ENCODE measurements around the gene SCARF1. TPM values are rescaled to one million over a fixed set of nuclear protein-coding genes. Genes with fewer than 3 reads are reported as not detected.
A peak's percentile ranks its signal among the peaks of the same experiment; 100 is the strongest.

Gene SCARF1
- total RNA-seq, 1 experiment from 2014 or later, result 0.14 TPM

DNA sequence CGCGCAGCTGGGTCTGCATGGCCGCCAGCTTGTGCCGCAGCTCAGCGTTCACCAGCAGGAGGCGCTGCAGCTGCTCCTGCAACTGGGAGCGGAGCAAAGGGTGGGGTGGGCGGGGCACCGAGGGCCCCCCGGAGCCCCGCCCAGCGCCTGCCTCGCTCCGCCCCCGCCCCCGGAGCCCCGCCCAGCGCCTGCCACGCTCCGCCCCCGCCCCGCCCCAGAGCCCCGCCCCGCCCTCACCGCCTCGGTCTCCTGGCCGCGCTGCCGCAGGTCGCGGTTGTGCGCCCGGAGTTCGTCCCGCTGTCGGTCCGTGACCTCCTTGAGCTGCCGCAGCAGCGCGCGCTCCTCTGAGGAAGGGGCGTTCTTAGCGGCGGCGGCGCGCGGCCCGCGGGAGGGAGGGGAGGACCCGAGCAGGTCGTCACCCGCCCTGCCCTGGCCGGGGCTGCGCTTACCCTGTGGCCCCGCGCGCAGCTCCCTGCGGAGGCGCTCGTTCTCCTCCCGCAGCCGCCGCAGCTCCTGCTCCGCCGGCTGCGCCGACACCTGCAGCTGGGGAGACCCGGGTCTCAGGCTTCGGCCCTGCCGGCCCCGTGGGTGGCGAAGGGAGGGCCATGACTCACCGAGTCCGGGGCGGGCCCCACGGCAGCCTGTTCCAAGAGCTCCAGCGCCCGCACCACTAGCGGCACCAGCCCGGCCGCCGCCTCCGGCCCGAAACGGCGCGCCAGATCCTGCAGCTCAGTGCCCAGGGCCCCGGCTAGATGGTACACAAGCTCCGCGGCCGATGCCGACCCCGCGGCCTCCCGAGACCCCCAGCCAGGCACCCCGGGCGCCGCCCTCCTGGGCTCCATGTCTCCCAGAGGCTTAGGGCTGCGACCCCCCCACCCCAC is 3.7 kb upstream of the SCARF1 start:
- intact Hi-C loops (cut with micrococcal nuclease; ENCODE audit: unreplicated experiment), result no loop called here
- no TSS peak for BruUV-seq (replicated peaks)
- peaks cover 6% of the 10 kb centered on the region for H3K4me1 Mint-ChIP-seq (ENCODE audit: low read depth, unreplicated experiment)
- TF ChIP-seq, protein P1, sequence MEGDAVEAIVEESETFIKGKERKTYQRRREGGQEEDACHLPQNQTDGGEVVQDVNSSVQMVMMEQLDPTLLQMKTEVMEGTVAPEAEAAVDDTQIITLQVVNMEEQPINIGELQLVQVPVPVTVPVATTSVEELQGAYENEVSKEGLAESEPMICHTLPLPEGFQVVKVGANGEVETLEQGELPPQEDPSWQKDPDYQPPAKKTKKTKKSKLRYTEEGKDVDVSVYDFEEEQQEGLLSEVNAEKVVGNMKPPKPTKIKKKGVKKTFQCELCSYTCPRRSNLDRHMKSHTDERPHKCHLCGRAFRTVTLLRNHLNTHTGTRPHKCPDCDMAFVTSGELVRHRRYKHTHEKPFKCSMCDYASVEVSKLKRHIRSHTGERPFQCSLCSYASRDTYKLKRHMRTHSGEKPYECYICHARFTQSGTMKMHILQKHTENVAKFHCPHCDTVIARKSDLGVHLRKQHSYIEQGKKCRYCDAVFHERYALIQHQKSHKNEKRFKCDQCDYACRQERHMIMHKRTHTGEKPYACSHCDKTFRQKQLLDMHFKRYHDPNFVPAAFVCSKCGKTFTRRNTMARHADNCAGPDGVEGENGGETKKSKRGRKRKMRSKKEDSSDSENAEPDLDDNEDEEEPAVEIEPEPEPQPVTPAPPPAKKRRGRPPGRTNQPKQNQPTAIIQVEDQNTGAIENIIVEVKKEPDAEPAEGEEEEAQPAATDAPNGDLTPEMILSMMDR (IDR thresholded peaks at IDR 0.05; ENCODE audit: insufficient read depth in 1 of 2, low read depth in 1 of 2, low read length in 1 of 2, severe bottlenecking in 1 of 2, unreplicated experiment in 1 of 2), result peak; percentile 54 to 69
- Histone ChIP-seq H3K27me3 (replicated peaks; ENCODE audit: control insufficient read depth, insufficient read depth, low read length) (no peaks in the 10 kb centered on the region), H3K9me3 (no peaks in the 10 kb centered on the region), H3K4me3 (ENCODE audit: low read depth, low read length) (peak overlapping the region; percentile 82), H3K36me3 (ENCODE audit: control insufficient read depth, insufficient read depth, low read length) (peaks cover 16% of the 10 kb centered on the region), H3K4me1 (peaks cover 10% of the 10 kb centered on the region; the same call in 1 of the 2 replicates)
- CTCF ChIA-PET, result interaction anchor here (0.6 to 2.0 kb wide), 18 partner anchors 14 to 314 kb away, joined by 3 to 14 read pairs (median 5); partner anchors contain the start of genes INPP5K, PRPF8 and SLC43A2
- H3K27ac Mint-ChIP-seq (ENCODE audit: unreplicated experiment), result peak overlapping the region; percentile 35
- peak overlapping the region; percentile 73 for H3K4me3 Mint-ChIP-seq (ENCODE audit: unreplicated experiment)
- H3K27me3 Mint-ChIP-seq (ENCODE audit: insufficient read depth, unreplicated experiment), result no peaks in the 10 kb centered on the region
- peaks cover 47% of the 10 kb centered on the region for H3K36me3 Mint-ChIP-seq (ENCODE audit: insufficient read depth, unreplicated experiment)
- peak; percentile 84 to 87 for DNase-seq
- POLR2A ChIA-PET, result interaction anchor here (0.6 to 2.0 kb wide), 13 partner anchors 11 to 133 kb away, joined by 3 to 12 read pairs (median 4); partner anchors contain the start of genes INPP5K and PITPNA
- H3K9me3 Mint-ChIP-seq (ENCODE audit: unreplicated experiment), result no peaks in the 10 kb centered on the region

DNA sequence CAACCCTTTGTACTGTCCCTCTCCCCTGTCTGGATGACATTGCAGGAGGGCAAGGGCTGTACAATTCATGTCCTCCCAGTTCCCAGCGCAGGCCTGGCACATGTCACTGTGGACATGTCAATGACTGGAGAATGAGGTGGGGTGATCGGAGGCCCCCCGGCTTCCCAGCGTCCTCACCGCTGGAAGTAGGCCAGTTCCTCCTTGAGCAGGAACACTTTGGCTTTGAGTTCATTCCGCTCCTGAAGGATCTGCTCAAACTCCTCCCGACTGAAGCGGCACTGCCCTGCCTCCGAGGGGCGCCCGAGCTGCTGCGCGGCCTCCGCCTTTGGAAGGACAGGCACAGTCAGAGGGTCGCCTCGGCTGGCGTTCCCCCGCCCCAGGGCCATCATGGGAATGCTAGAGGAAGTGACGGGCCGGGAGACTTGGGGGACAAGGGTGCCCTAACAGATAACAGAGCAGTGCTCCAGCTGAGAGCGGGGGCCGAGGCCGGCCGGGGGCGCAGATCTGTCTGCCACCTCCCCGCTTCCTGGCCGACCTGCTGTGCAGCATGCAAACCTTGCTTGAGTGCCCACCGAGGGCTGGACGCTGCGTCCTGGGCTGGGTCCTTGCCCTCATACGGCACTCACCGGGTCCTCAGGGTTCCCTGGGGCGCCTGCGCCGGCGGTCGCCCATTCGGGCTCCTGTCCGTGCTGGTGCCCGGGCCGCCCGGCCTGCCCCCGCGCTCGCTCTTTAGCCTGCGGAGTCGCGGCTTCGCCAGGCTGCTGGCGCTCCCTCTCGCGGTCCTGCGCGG is 2.8 kb upstream of the SCARF1 start:
- peaks cover 18% of the 10 kb centered on the region; the same call in 1 of the 2 replicates for H3K4me1 ChIP-seq
- intact Hi-C loops (cut with micrococcal nuclease; ENCODE audit: unreplicated experiment), result no loop called here
- Mint-ChIP-seq H3K4me1 (ENCODE audit: low read depth, unreplicated experiment) (peaks cover 6% of the 10 kb centered on the region), H3K4me3 (ENCODE audit: unreplicated experiment) (peak overlapping the region; percentile 73), H3K9me3 (ENCODE audit: unreplicated experiment) (no peaks in the 10 kb centered on the region), H3K36me3 (ENCODE audit: insufficient read depth, unreplicated experiment) (peaks cover 44% of the 10 kb centered on the region), H3K27ac (ENCODE audit: unreplicated experiment) (no peak overlapping the region), H3K27me3 (ENCODE audit: insufficient read depth, unreplicated experiment) (no peaks in the 10 kb centered on the region)
- H3K4me3 ChIP-seq (ENCODE audit: low read depth, low read length), result no peak overlapping the region
- ChIA-PET CTCF (interaction anchor here (0.6 to 2.0 kb wide), 9 partner anchors 15 to 212 kb away, joined by 3 to 14 read pairs (median 5); partner anchors contain the start of genes INPP5K, PRPF8 and SLC43A2), POLR2A (interaction anchor here (1.2 to 2.0 kb wide), 6 partner anchors 20 to 132 kb away, joined by 3 to 12 read pairs (median 6); partner anchors contain the start of genes INPP5K and PITPNA)
- H3K9me3 ChIP-seq, result no peaks in the 10 kb centered on the region
- no peaks in the 10 kb centered on the region for H3K27me3 ChIP-seq (replicated peaks; ENCODE audit: control insufficient read depth, insufficient read depth, low read length)
- TF ChIP-seq, protein P1 (IDR thresholded peaks at IDR 0.05; ENCODE audit: insufficient read depth in 1 of 2, low read depth in 1 of 2, low read length in 1 of 2, severe bottlenecking in 1 of 2, unreplicated experiment in 1 of 2), result no peak
- DNase-seq, result no peak
- peaks cover 15% of the 10 kb centered on the region for H3K36me3 ChIP-seq (ENCODE audit: control insufficient read depth, insufficient read depth, low read length)
- no TSS peak for BruUV-seq (replicated peaks)

DNA sequence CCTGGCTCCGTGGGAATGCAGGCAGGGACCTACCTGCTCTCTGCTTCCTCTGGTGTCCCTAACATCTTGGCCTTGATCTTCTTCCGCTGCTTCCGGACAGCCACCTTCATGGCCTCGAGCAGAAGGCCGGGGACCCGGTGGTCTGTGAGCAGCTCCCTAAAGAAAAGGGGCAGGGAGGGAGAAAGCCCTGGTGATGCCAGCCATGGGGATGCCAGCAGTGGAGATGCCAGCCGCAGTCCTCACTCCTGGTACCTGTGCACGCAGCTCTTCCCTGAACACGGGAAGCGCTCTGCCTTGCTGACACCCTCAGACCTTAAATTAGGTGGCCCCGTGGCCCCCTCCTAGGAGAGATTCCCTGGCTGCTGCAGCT is 2.3 kb upstream of the SCARF1 start:
- H3K4me1 ChIP-seq, result peaks cover 18% of the 10 kb centered on the region; the same call in 1 of the 2 replicates
- no TSS peak for BruUV-seq (replicated peaks)
- no peak overlapping the region for H3K4me3 ChIP-seq (ENCODE audit: low read depth, low read length)
- H3K27me3 ChIP-seq (replicated peaks; ENCODE audit: control insufficient read depth, insufficient read depth, low read length), result no peaks in the 10 kb centered on the region
- Mint-ChIP-seq H3K4me3 (ENCODE audit: unreplicated experiment) (peak overlapping the region; percentile 16), H3K27ac (ENCODE audit: unreplicated experiment) (no peak overlapping the region), H3K9me3 (ENCODE audit: unreplicated experiment) (no peaks in the 10 kb centered on the region), H3K27me3 (ENCODE audit: insufficient read depth, unreplicated experiment) (no peaks in the 10 kb centered on the region), H3K36me3 (ENCODE audit: insufficient read depth, unreplicated experiment) (peaks cover 38% of the 10 kb centered on the region), H3K4me1 (ENCODE audit: low read depth, unreplicated experiment) (peaks cover 6% of the 10 kb centered on the region)
- no peaks in the 10 kb centered on the region for H3K9me3 ChIP-seq
- intact Hi-C loops (cut with micrococcal nuclease; ENCODE audit: unreplicated experiment), result no loop called here
- ChIA-PET CTCF (interaction anchor here (1.1 to 2.0 kb wide), 3 partner anchors 36 to 131 kb away, joined by 3 to 6 read pairs (median 5); partner anchors contain the start of genes INPP5K and PRPF8), POLR2A (no interaction called here)
- no peak for DNase-seq
- TF ChIP-seq, protein P1 (IDR thresholded peaks at IDR 0.05; ENCODE audit: insufficient read depth in 1 of 2, low read depth in 1 of 2, low read length in 1 of 2, severe bottlenecking in 1 of 2, unreplicated experiment in 1 of 2), result no peak
- H3K36me3 ChIP-seq (ENCODE audit: control insufficient read depth, insufficient read depth, low read length), result peaks cover 14% of the 10 kb centered on the region
